HG03520 (cell line): ENCODE data around the gene KANK4.

Source experiments
- ATAC-seq: cut with Tn5 transposase; IDR thresholded peaks from one replicate; pipeline ENCODE4 v1.9.1; 2021; ENCODE audit warnings: mild to moderate bottlenecking, moderate library complexity; ENCODE audit not compliant: unreplicated experiment

KANK4 gene

DNA sequence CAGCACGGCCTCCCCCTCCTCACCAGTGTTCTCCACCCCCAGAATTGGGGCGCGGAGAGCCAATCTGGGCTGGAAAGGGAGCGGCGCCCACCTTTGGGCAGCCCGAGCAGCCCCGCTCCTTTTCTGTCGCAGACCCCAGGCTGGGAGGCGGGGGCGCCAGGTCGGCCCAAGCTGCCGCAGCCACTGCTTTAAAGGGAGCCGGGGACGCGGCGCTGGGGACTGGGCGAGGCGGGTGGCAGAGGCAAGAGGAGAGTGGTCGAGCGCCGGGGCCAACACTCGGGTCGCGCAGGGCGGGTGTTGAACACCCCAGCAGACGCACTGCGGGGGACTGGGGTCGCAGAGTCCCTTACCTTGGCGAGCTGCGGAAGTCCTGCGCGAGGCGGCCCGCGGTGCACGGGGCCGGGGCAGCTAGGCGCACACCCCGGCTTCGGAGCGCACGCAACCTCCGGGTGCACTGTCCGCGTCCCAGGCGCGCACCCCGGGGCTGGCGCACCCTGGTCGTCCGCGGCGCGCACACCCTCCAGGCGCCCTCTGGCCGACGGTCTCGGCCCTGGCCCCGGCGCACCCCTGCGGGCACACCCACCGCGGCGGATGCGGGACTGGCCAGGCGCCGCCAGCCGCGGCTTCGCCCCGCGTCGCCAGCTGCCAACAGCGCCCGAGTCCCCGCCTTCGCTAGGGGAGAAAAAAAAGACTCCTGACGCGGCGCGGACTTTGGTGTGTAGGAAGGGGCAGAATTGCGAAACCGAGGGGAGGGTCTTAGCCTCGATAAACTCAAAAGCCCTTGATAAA, at the start of gene KANK4:
Gene KANK4 (minus strand): TSS at position 679 of the 789 bp plus-strand sequence. CDS start 37,870 bp downstream, outside the sequence.
- ATAC-seq, result no peak

GRCh38 chr1:62368989-62369388, 49.8 kb upstream of the KANK4 start:
- ATAC-seq, result no peak

- no peak for ATAC-seq
Measured at GRCh38 chr1:62367005-62367557, 47.8 kb upstream of the KANK4 start.

- ATAC-seq, result no peak
Measured at GRCh38 chr1:62364721-62365120, 45.5 kb upstream of the KANK4 start.

- no peak for ATAC-seq
Measured at GRCh38 chr1:62362926-62363325, 43.7 kb upstream of the KANK4 start.

DNA sequence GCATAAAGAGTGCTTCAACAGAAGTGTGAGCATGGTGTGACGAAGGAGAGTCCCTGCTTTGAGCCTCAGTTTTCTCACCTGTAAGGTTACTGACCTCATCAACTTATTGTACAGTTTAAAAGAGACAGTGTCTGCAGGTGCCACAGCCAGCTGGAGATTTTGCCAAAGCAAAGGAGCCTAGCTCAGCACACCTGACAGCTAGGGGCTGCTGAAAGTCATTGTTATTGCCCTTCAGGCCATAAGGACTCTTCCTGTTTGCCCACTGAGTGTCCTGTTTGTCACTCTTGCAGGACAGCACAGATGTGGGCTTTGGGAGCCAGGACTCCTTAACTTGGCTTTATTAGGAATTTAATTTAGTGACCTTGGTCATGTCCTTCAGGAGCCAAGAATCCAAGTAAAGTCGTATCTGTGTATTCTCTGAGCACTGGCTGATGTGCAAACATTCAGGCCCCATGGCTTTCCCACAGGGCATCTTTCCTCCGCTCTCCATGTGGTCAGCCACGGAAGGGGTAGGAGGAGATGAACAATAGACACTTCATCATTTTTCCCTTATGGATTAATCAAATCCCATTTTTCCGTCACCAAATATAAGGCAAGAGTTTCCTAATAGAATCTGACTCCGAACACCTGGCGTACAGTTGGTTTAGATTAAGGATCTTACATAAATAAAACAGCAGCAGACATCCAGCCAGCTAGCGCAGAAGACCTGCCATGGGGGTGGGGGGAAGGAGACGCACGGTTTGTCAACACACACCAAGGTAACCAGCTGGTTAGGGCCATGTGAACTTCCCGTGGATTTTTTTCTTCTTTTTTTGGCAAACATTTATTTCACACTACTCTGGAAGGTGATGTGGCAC, 43.1 kb upstream of the KANK4 start:
- no peak for ATAC-seq

- no peak for ATAC-seq
Measured at GRCh38 chr1:62361431-62361830, 42.2 kb upstream of the KANK4 start.

GRCh38 chr1:62358665-62359373, 39.6 kb upstream of the KANK4 start:
- no peak for ATAC-seq

GRCh38 chr1:62357916-62358315, 38.7 kb upstream of the KANK4 start:
- no peak for ATAC-seq

DNA sequence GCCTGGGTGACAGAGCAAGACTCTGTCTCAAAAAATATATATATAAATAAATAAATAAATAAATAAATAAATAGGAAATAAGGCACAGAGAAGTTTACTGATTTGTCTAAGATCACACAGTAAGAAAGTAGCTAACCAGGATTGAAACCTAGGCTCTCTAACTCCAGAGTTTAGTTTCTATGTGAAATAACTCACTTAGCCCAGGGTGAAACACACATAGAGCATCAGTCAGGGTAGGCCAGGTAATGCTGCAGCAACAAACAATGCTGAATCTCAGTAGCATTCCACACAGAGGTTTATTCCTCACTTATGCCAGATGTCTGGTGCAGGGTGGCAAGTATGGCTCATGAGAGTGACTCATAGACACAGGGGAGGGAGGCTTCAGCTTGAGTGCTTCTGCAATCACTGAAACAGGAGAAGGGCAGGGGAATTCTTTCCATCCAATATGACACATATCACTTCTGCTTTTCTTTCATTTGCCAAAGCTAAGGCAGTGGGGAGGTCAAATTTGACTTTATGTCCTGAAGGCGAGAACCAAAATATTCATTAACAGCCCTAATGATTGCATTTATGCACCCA, 37.1 kb upstream of the KANK4 start:
- ATAC-seq, result no peak

DNA sequence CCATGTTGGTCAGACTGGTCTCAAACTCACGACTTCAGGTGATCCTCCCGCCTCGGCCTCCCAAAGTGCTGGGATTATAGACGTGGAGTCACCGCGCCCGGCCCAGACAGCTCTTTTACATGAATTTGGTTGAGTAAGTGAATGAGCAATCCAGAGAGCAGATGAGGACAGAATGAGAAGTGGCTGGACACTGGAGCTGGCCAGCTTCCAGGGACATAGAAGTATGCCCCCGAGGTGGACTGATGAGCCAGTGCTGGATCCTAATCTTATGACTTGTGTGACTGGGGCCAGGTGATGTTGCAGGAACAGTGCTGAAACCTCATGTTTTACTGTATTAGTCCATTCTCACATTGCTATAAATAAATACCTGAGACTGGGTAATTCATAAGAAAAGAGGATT, 35.9 kb upstream of the KANK4 start:
- ATAC-seq, result no peak

GRCh38 chr1:62353853-62354252, 34.6 kb upstream of the KANK4 start:
- no peak for ATAC-seq

DNA sequence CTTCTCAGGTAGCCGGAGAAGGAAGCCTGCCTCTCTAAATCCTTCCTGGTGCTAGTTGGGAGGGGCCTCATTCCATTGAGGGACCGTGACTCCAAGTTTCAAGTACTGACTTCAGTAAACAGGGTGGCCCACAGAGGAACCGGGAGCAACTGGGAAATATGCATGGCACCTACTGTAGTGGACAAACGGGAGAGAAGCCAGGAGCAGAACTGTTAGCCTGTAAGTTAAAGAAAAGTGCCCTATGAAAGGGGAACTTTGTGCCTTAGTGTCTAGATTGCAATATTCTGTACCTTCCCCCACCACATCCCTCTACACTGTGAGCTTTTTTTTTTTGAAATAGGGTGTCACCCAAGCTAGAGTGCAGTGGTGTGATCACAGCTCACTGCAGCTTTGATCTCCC, 33.2 kb upstream of the KANK4 start:
- no peak for ATAC-seq

- ATAC-seq, result no peak
Measured at GRCh38 chr1:62349470-62350233, 30.4 kb upstream of the KANK4 start.

DNA sequence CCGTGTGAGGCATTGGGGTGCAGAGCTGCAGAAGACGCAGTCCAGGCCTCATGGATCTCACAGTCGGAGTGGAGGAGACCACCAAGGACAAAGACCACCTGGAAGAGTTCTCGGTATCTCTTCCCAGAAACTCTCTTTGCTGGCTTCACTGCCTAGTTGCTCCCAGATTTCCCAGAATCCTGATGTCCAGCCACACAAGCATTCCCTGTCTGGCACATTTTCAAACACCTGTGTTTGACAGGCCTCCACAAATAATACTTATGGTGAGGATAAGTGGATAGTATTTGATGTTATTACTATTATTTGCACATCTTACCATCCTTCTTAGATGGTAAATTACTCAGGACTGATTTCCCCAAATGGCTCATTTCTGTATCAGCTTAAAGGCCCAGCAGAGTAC, 27.7 kb upstream of the KANK4 start:
- ATAC-seq, result no peak

DNA sequence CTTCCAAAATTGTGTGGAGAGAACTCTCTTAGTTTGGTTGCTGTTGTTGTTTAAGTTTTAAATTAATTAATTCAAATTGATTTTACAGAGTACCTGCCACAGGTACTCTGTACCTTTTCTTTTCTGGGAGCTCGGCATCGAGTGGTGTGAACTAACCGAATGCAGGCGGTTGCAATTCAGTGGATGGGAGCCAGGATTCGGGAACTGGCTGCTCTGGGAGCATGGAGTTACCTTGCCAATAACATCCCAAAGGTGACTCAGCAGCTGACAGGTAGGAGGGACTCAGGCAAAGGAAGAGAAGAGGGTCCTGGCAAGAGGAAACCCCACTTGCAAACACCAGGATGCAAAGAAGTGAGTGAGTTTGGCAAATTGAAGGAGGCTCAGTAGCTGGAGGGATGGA, 24.7 kb upstream of the KANK4 start:
- no peak for ATAC-seq

DNA sequence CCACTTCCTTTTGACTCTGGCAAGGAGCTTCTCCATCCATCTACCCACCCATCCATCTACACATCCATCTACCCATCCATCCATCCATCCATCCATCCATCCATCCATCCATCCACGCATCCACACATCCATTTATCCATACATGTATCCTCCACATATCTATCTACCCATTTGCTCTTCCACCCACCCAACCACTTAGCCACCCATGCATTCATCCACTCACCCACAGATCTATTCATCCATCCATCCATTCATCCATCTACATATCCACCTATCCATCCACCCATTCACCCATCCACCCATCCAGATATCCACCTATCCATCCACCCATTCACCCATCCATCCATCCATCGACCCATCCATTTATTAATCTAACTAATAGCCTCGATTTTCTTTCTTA, 23.0 kb upstream of the KANK4 start:
- ATAC-seq, result no peak

- no peak for ATAC-seq
Measured at GRCh38 chr1:62341615-62342014, 22.4 kb upstream of the KANK4 start.

DNA sequence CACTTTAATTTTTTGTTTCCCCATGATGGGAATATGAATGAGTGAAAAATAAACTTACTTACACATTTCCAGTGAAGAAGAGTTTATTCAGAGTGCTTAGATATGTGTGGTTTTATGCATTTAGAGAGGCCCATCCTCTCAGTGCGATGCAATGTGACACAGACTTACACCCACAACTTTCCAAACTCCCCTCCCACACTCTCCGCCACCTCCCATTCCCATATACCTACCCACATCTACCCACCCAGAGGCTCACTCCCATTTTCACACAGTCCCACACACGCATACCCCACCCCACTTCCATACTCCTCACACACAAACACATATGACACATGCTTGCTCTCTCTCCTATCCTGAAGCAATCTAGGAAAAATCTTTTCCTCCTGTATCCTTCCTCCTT, 21.9 kb upstream of the KANK4 start:
- no peak for ATAC-seq
